Central memory CD4-positive, alpha-beta T cell (primary cell): ENCODE data around the gene PSME3.

Experiments
- DNase-seq: peaks from one replicate; pipeline ENCODE4 v3.0.0; 2022

The PSME3 gene

GRCh38 chr17:42818379-42818778 lies 14.8 kb upstream of the PSME3 start:
- DNase-seq: no peak

- DNase-seq: peak; percentile 34
Measured at GRCh38 chr17:42819939-42820535, 13.2 kb upstream of the PSME3 start.

GRCh38 chr17:42821176-42821575 lies 12.0 kb upstream of the PSME3 start:
- no peak for DNase-seq

- DNase-seq: no peak
Measured at GRCh38 chr17:42827472-42827871, 5.7 kb upstream of the PSME3 start.

- no peak for DNase-seq
Measured at GRCh38 chr17:42830971-42831370, 2.2 kb upstream of the PSME3 start.

GRCh38 chr17:42832213-42832933 lies 824 bp upstream of the PSME3 start:
- DNase-seq: no peak

GRCh38 chr17:42833767-42834422 lies 698 bp downstream of the PSME3 start:
- DNase-seq: no peak

GRCh38 chr17:42835732-42836131 lies 2.5 kb downstream of the PSME3 start:
- no peak for DNase-seq

- no peak for DNase-seq
Measured at GRCh38 chr17:42841975-42842685, 8.9 kb downstream of the PSME3 start.

GRCh38 chr17:42843358-42843934 lies 10.2 kb downstream of the PSME3 start:
- DNase-seq: no peak

- DNase-seq: no peak
Measured at GRCh38 chr17:42844271-42844670, 11.1 kb downstream of the PSME3 start, which contains the start of gene AOC2. TSS of gene AOC2 (plus strand) at chr17:42844580. CDS start at chr17:42844627, 47 bp downstream.

- no peak for DNase-seq
Measured at GRCh38 chr17:42844761-42845555, 11.8 kb downstream of the PSME3 start.

GRCh38 chr17:42845556-42845917 lies 12.3 kb downstream of the PSME3 start:
- no peak for DNase-seq

- no peak for DNase-seq
Measured at GRCh38 chr17:42845918-42846593, 12.9 kb downstream of the PSME3 start.

- DNase-seq: no peak
Measured at GRCh38 chr17:42846594-42847280, 13.5 kb downstream of the PSME3 start.

GRCh38 chr17:42848093-42848492 lies 14.9 kb downstream of the PSME3 start:
- no peak for DNase-seq

- no peak for DNase-seq
Measured at GRCh38 chr17:42849031-42849430, 15.8 kb downstream of the PSME3 start.

- DNase-seq: no peak
Measured at GRCh38 chr17:42849451-42850181, 16.4 kb downstream of the PSME3 start.

GRCh38 chr17:42850954-42851353 lies 17.8 kb downstream of the PSME3 start, which contains the start of gene AOC3:
TSS of gene AOC3 (plus strand) at chr17:42851199. CDS start at chr17:42851344, 145 bp downstream.
- no peak for DNase-seq
